Fibroblast of lung (primary cell): ENCODE data around the gene RTCA. TPM values are rescaled to one million over a fixed set of nuclear protein-coding genes. Genes with fewer than 3 reads are reported as not detected.
"Not testable (repeated sequence)": the region's sequence is repeated elsewhere in the genome, so short reads cannot be mapped to it uniquely, and the experiment has no call there.

Experiments used
- DNase-seq, 2 donors: peaks; one replicate each; pipeline versions ENCODE4 v3.0.0 to v3.0.0-alpha.2; 2010; ENCODE audit warnings: low read depth in 2 of 2
- H2AFZ ChIP-seq: 2 replicates; pipeline ENCODE4 v1.5.1; 2012; ENCODE audit warnings: low read length, control low read depth, inconsistent platforms
- H3K27ac ChIP-seq: 2 replicates; pipeline ENCODE4 v1.5.1; 2011; ENCODE audit warnings: low read length, control low read depth; ENCODE audit not compliant: insufficient read depth
- H3K27me3 ChIP-seq: 2 replicates; pipeline ENCODE4 v1.5.1; 2011; ENCODE audit warnings: mild to moderate bottlenecking, low read length; ENCODE audit not compliant: control insufficient read depth, insufficient read depth
- H3K36me3 ChIP-seq: 2 replicates; pipeline ENCODE4 v1.5.1; 2011; ENCODE audit warnings: low read length; ENCODE audit not compliant: control insufficient read depth, insufficient read depth
- H3K4me1 ChIP-seq: 2 replicates; pipeline ENCODE4 v1.5.1; 2011; ENCODE audit warnings: low read length; ENCODE audit not compliant: control insufficient read depth, insufficient read depth; ENCODE audit errors: extremely low read depth
- H3K4me2 ChIP-seq: 2 replicates; pipeline ENCODE4 v1.5.1; 2011; ENCODE audit warnings: low read length, control low read depth; ENCODE audit not compliant: insufficient read depth; ENCODE audit errors: extremely low read depth
- H3K4me3 ChIP-seq, 4 experiments: fragments of 200-600 bp in 1 of 4; sonication (generic) in 1 of 4; replicated peaks in 1 of 4; 2 replicates each; pipeline ENCODE4 v1.5.1; 2011 to 2016; ENCODE audit warnings: low read length in 4 of 4, low read depth in 3 of 4, mild to moderate bottlenecking in 3 of 4, control low read depth in 2 of 4, inconsistent platforms in 1 of 4, mixed read lengths in 1 of 4; ENCODE audit not compliant: insufficient read depth in 1 of 4; ENCODE audit errors: control extremely low read depth in 1 of 4
- H3K79me2 ChIP-seq: 2 replicates; pipeline ENCODE4 v1.5.1; 2012; ENCODE audit warnings: mild to moderate bottlenecking, low read length, inconsistent platforms; ENCODE audit not compliant: control insufficient read depth, insufficient read depth
- H3K9ac ChIP-seq: 2 replicates; pipeline ENCODE4 v1.5.1; 2011; ENCODE audit warnings: mild to moderate bottlenecking, low read length, control low read depth; ENCODE audit not compliant: insufficient read depth
- H3K9me3 ChIP-seq: 2 replicates; pipeline ENCODE4 v1.5.1; 2012; ENCODE audit warnings: low read depth, low read length; ENCODE audit not compliant: control insufficient read depth, insufficient read depth
- H4K20me1 ChIP-seq: 2 replicates; pipeline ENCODE4 v1.5.1; 2011; ENCODE audit warnings: low read length; ENCODE audit not compliant: control insufficient read depth, insufficient read depth; ENCODE audit errors: extremely low read depth
- EZH2 ChIP-seq: IDR thresholded peaks from 2 replicates; pipeline ENCODE4 v1.5.1; 2012; ENCODE audit warnings: low read length, control low read depth, mild to moderate bottlenecking; ENCODE audit errors: missing control alignments
- polyA plus RNA-seq, 2 donors: library from polyadenylated mRNA; depleted of rRNA in 1 of 2; stranded (reverse) in 1 of 2; unstranded in 1 of 2; fragments of >200 nt; gene quantifications; 2 replicates each; pipeline ENCODE4 v1.2.1, GENCODE V29; 2011 to 2012; ENCODE audit warnings: missing spikeins in 1 of 2
- total RNA-seq: library from RNA; depleted of rRNA; stranded (reverse); fragments of >200 nt; gene quantifications from 2 replicates; pipeline ENCODE4 v1.2.1, GENCODE V29; 2014
- TF ChIP-seq, protein P1 (sequence below), 2 donors: IDR thresholded peaks in 1 of 2; conservative IDR thresholded peaks in 1 of 2; 1 replicate in 1 of 2; 2 replicates in 1 of 2; pipeline ENCODE4 v1.5.1; 2011 to 2012; ENCODE audit warnings: low read length in 2 of 2, control low read depth in 1 of 2, inconsistent platforms in 1 of 2, low read depth in 1 of 2, mild to moderate bottlenecking in 1 of 2

RTCA gene
- total and polyA plus RNA-seq, 2 donors (not counting 1 experiment from before 2014, with no cell fraction given) = 39.2 to 45.9 TPM

DNA sequence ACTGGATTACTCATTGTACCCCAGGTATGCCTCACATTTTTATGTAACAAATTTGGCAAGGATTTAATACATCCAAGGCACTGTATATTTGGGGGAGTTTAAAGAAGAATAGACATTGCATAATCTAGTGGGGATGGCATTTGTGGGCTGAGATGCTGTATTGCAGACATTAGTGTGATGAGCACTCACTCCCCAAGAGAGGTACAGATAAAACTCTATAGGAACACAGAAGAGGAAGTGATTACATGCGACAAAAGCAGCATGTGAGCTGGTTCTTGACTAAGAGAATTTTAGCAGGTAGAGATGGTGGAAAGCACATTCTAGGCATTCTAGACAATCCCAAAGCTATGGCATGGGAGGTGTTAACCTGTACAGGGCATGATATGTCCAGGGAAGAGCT, 62.1 kb downstream of the RTCA start:
- DNase-seq = no peak
- Histone ChIP-seq H3K4me1 (no peaks in the 10 kb centered on the region), H3K36me3 (no peaks in the 10 kb centered on the region), H3K4me2 (no peak overlapping the region), H3K79me2 (no peaks in the 10 kb centered on the region), H2AFZ (no peak overlapping the region), H3K9ac (no peak overlapping the region), H4K20me1 (no peaks in the 10 kb centered on the region), H3K27ac (no peak overlapping the region), H3K4me3 (no peak overlapping the region), H3K9me3 (no peaks in the 10 kb centered on the region), H3K27me3 (no peaks in the 10 kb centered on the region)
- TF ChIP-seq EZH2 = no peak
- TF ChIP-seq, protein P1, sequence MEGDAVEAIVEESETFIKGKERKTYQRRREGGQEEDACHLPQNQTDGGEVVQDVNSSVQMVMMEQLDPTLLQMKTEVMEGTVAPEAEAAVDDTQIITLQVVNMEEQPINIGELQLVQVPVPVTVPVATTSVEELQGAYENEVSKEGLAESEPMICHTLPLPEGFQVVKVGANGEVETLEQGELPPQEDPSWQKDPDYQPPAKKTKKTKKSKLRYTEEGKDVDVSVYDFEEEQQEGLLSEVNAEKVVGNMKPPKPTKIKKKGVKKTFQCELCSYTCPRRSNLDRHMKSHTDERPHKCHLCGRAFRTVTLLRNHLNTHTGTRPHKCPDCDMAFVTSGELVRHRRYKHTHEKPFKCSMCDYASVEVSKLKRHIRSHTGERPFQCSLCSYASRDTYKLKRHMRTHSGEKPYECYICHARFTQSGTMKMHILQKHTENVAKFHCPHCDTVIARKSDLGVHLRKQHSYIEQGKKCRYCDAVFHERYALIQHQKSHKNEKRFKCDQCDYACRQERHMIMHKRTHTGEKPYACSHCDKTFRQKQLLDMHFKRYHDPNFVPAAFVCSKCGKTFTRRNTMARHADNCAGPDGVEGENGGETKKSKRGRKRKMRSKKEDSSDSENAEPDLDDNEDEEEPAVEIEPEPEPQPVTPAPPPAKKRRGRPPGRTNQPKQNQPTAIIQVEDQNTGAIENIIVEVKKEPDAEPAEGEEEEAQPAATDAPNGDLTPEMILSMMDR (conservative IDR thresholded peaks at IDR 0.05 in 1 of 2, IDR thresholded peaks at IDR 0.05 in 1 of 2; ENCODE audit: low read depth in 1 of 2, low read length in 2 of 2) = no peak

DNA sequence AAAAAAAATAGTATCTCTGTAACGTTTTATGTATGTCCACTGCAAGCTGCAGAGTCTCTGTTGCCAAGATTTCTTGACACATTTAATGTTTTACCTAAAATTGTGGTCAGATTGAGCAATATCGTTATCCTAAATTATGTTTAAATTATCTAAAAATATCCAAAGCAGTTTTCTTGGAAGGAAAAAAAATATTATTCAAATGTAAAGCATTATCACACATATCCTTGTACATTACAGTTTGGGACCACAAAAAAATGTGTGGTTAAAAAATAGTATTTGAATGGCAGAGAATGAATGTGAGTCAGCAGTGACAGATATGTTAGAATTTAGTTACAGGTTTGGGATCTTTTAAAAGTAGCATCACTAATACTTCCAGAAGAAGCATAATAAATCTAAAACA, 65.1 kb downstream of the RTCA start:
- H3K4me2 ChIP-seq, H3K9me3 ChIP-seq, H3K9ac ChIP-seq, H3K27ac ChIP-seq, H3K36me3 ChIP-seq, H3K79me2 ChIP-seq, H4K20me1 ChIP-seq, H3K27me3 ChIP-seq, H2AFZ ChIP-seq, H3K4me1 ChIP-seq, H3K4me3 ChIP-seq: not testable (repeated sequence)
- peak; percentile 7 to 12 for DNase-seq

DNA sequence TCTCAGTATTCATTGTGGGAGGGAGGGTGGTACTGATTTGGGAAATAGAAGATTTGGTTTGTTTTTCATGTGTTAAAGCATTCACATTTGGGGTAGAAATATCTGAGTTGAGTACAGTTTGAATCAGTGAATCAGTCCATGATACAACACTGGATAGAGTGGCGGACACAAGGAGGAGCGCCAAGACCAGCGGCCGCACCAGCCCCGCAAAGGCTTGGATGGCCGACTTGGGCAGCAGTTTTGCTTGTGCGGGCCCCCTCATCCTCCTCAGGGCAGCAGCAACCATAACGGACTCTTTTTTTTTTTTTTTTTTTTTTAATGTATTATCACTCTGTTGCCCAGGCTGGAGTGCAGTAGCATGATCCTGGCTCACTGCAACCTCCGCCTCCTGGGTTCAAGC, 66.3 kb downstream of the RTCA start:
- no peaks in the 10 kb centered on the region for H3K4me1 ChIP-seq
- H4K20me1 ChIP-seq = no peaks in the 10 kb centered on the region
- no peak overlapping the region for H2AFZ ChIP-seq
- H3K9ac ChIP-seq = no peak overlapping the region
- H3K79me2 ChIP-seq = no peaks in the 10 kb centered on the region
- no peak overlapping the region for H3K4me2 ChIP-seq
- TF ChIP-seq, protein P1 (conservative IDR thresholded peaks at IDR 0.05 in 1 of 2, IDR thresholded peaks at IDR 0.05 in 1 of 2; ENCODE audit: low read depth in 1 of 2, low read length in 2 of 2) = no peak
- TF ChIP-seq EZH2 = no peak
- H3K27ac ChIP-seq = no peak overlapping the region
- no peaks in the 10 kb centered on the region for H3K27me3 ChIP-seq
- no peak overlapping the region for H3K4me3 ChIP-seq
- no peaks in the 10 kb centered on the region for H3K36me3 ChIP-seq
- no peaks in the 10 kb centered on the region for H3K9me3 ChIP-seq
- DNase-seq = no peak
